Activated CD8-positive, alpha-beta T cell treated with anti-CD3 and anti-CD28 coated beads for 36 hours (primary cell): ENCODE measurements around the gene PFN3. TPM values are rescaled to one million over a fixed set of nuclear protein-coding genes. Genes with fewer than 3 reads are reported as not detected.

Source experiments
- ATAC-seq: fragments of 200-7000 bp; cut with Tn5 transposase; one replicate; pipeline ENCODE4 v1.10.0; 2021; ENCODE audit warnings: mild to moderate bottlenecking, moderate library complexity
- CTCF ChIA-PET: fragments of 350-600 bp; sonication (Branson Sonifier 250); formaldehyde crosslinking; loops from one replicate; lab custom pipeline; 2021; ENCODE audit warnings: antibody characterized with exemption; lab: Charles Lee
- POLR2A ChIA-PET: fragments of 350-600 bp; sonication (Branson Sonifier 250); formaldehyde crosslinking; loops from one replicate; lab custom pipeline; 2021; ENCODE audit warnings: antibody characterized with exemption; lab: Charles Lee
- DNase-seq: peaks from one replicate; pipeline ENCODE4 v3.0.0-alpha.2; 2020
- H3K27ac Mint-ChIP-seq: one replicate; pipeline ENCODE4 v1.8.0; 2021; ENCODE audit warnings: mild to moderate bottlenecking, mixed read lengths
- H3K27me3 Mint-ChIP-seq: one replicate; pipeline ENCODE4 v1.8.0; 2021; ENCODE audit warnings: mixed read lengths
- H3K36me3 Mint-ChIP-seq: one replicate; pipeline ENCODE4 v1.8.0; 2021; ENCODE audit warnings: low read depth, mixed read lengths
- H3K4me1 Mint-ChIP-seq: one replicate; pipeline ENCODE4 v1.8.0; 2021; ENCODE audit warnings: low read depth, mixed read lengths
- H3K4me3 Mint-ChIP-seq: one replicate; pipeline ENCODE4 v1.8.0; 2021; ENCODE audit warnings: mild to moderate bottlenecking, moderate library complexity, mixed read lengths
- H3K9me3 Mint-ChIP-seq: one replicate; pipeline ENCODE4 v1.8.0; 2021; ENCODE audit warnings: mixed read lengths
- CTCF ChIP-seq: fragments of 200-600 bp; IDR thresholded peaks from one replicate; pipeline ENCODE4 v1.8.0; 2022; ENCODE audit warnings: antibody characterized with exemption, mild to moderate bottlenecking
- intact Hi-C: fragments of 100-400 bp; cut with micrococcal nuclease; formaldehyde crosslinking; loops from one replicate; pipeline ENCODE4 v1.10.0; 2022
- total RNA-seq, 2 experiments: library from RNA; stranded (reverse); gene quantifications; one replicate each; pipeline ENCODE4 v1.2.3, GENCODE V29; 2021

The PFN3 gene
- total RNA-seq, 2 experiments from 2014 or later: not detected

- ChIA-PET POLR2A (interaction anchor here (0.9 to 15.2 kb wide), 7 partner anchors 13 to 50 kb away, joined by 4 to 606 read pairs (median 12); partner anchors contain the start of gene PRR7), CTCF (interaction anchor here (1.9 to 7.0 kb wide), 7 partner anchors 13 to 43 kb away, joined by 5 to 71 read pairs (median 13); partner anchors contain the start of genes F12 and PRR7)
- intact Hi-C loops: no loop called here
- ATAC-seq (no peak), DNase-seq (no peak)
- H3K4me1 Mint-ChIP-seq: peaks cover 67% of the 10 kb centered on the region
- no peak for TF ChIP-seq CTCF
- peak overlapping the region; percentile 97 for H3K4me3 Mint-ChIP-seq
- no peaks in the 10 kb centered on the region for H3K27me3 Mint-ChIP-seq
- peak overlapping the region; percentile 98 for H3K27ac Mint-ChIP-seq
- peaks cover 87% of the 10 kb centered on the region for H3K36me3 Mint-ChIP-seq
- H3K9me3 Mint-ChIP-seq: no peaks in the 10 kb centered on the region
Observed at GRCh38 chr5:177432839-177433657, 32.6 kb upstream of the PFN3 start.

- H3K9me3 Mint-ChIP-seq: no peaks in the 10 kb centered on the region
- peaks cover 87% of the 10 kb centered on the region for H3K36me3 Mint-ChIP-seq
- ChIA-PET POLR2A (interaction anchor here (0.7 to 15.2 kb wide), 13 partner anchors 10 to 123 kb away, joined by 3 to 606 read pairs (median 6); partner anchors contain the start of gene PRR7), CTCF (interaction anchor here (0.7 to 7.0 kb wide), 16 partner anchors 10 to 123 kb away, joined by 3 to 71 read pairs (median 5); partner anchors contain the start of genes F12, LMAN2 and PRR7)
- ATAC-seq: peak; percentile 5
- H3K4me3 Mint-ChIP-seq: peak overlapping the region; percentile 97
- intact Hi-C loops: no loop called here
- peaks cover 62% of the 10 kb centered on the region for H3K4me1 Mint-ChIP-seq
- no peaks in the 10 kb centered on the region for H3K27me3 Mint-ChIP-seq
- H3K27ac Mint-ChIP-seq: peak overlapping the region; percentile 98
- DNase-seq: peak; percentile 85
- no peak for TF ChIP-seq CTCF
Observed at GRCh38 chr5:177432143-177432838, 31.8 kb upstream of the PFN3 start.

GRCh38 chr5:177431317-177432142 is 31.1 kb upstream of the PFN3 start:
- CTCF ChIA-PET: interaction anchor here (0.7 to 7.0 kb wide), 17 partner anchors 10 to 122 kb away, joined by 3 to 71 read pairs (median 5); partner anchors contain the start of genes F12, LMAN2 and PRR7
- Mint-ChIP-seq H3K4me3 (peak overlapping the region; percentile 97), H3K36me3 (peaks cover 83% of the 10 kb centered on the region), H3K4me1 (peaks cover 57% of the 10 kb centered on the region), H3K27me3 (no peaks in the 10 kb centered on the region), H3K9me3 (no peaks in the 10 kb centered on the region), H3K27ac (peak overlapping the region; percentile 98)
- DNase-seq: peak; percentile 92
- ATAC-seq: peak; percentile 37
- POLR2A ChIA-PET: interaction anchor here (0.7 to 15.2 kb wide), 13 partner anchors 9 to 123 kb away, joined by 3 to 606 read pairs (median 6); partner anchors contain the start of gene PRR7
- no peak for TF ChIP-seq CTCF
- intact Hi-C loops: no loop called here

GRCh38 chr5:177430972-177431316 is 30.5 kb upstream of the PFN3 start:
- Mint-ChIP-seq H3K4me1 (peaks cover 57% of the 10 kb centered on the region), H3K27ac (peak overlapping the region; percentile 98), H3K36me3 (peaks cover 80% of the 10 kb centered on the region), H3K9me3 (no peaks in the 10 kb centered on the region), H3K4me3 (peak overlapping the region; percentile 97), H3K27me3 (no peaks in the 10 kb centered on the region)
- DNase-seq: no peak
- CTCF ChIA-PET: interaction anchor here (0.8 to 7.0 kb wide), 13 partner anchors 15 to 121 kb away, joined by 3 to 71 read pairs (median 8); partner anchors contain the start of genes F12 and PRR7
- no peak for ATAC-seq
- intact Hi-C loops: no loop called here
- TF ChIP-seq CTCF: no peak
- POLR2A ChIA-PET: interaction anchor here (1.2 to 15.2 kb wide), 8 partner anchors 9 to 122 kb away, joined by 5 to 606 read pairs (median 12); partner anchors contain the start of gene PRR7
